Measurements from ENCODE around the gene CCT3.

- TF ChIP-seq CTCF (IDR thresholded peaks at IDR 0.05) (no peak), POLR2A (IDR thresholded peaks at IDR 0.05) (no peak)
Observed at GRCh38 chr1:156386949-156387869, 49.1 kb upstream of the CCT3 start.

Measured in vagina (tissue), 2 donors.